SK-N-SH (cell line): ENCODE results near the gene MANSC4. TPM values are rescaled to one million over a fixed set of nuclear protein-coding genes. Genes with fewer than 3 reads are reported as not detected.

Experiments
- CTCF ChIA-PET: fragments of 300-600, 350-600 bp; formaldehyde crosslinking; extraction: SDS; loops from one replicate; lab custom pipeline; 2021; lab: Yijun Ruan, JAX
- POLR2A ChIA-PET: fragments of 350-600 bp; sonication (Branson Sonifier 250); formaldehyde crosslinking; extraction: SDS; loops from one replicate; lab custom pipeline; 2020; ENCODE audit warnings: antibody characterized with exemption, inconsistent platforms; lab: Yijun Ruan, JAX
- DNase-seq: peaks from one replicate; pipeline ENCODE4 v3.0.0; 2012
- H2AFZ ChIP-seq: fragments of 200-600 bp; sonication (generic); 2 replicates; pipeline ENCODE4 v1.8.1; 2016; ENCODE audit warnings: antibody characterized with exemption, mild to moderate bottlenecking, low read depth
- H3F3A ChIP-seq: fragments of 200-600 bp; sonication (generic); replicated peaks from 2 replicates; pipeline ENCODE3; 2016; ENCODE audit warnings: antibody characterized with exemption, mild to moderate bottlenecking; ENCODE audit not compliant: insufficient read depth
- H3K27ac ChIP-seq, 2 experiments: fragments of 200-500 bp in 1 of 2; fragments of 200-600 bp in 1 of 2; sonication (Bioruptor generic) in 1 of 2; sonication (generic), shearing (Covaris generic) in 1 of 2; 2 replicates each; pipeline versions ENCODE4 v1.5.1 to v1.6.1; 2014 to 2016; ENCODE audit warnings: low read depth in 2 of 2, inconsistent platforms in 1 of 2, low read length in 1 of 2, mild to moderate bottlenecking in 1 of 2, mixed read lengths in 1 of 2
- H3K27me3 ChIP-seq: fragments of 200-600 bp; sonication (generic), shearing (Covaris generic); 2 replicates; pipeline ENCODE4 v1.6.1; 2016; ENCODE audit warnings: mixed run types; ENCODE audit not compliant: insufficient read depth
- H3K36me3 ChIP-seq, 2 experiments: fragments of 200-500 bp in 1 of 2; fragments of 200-600 bp in 1 of 2; sonication (Bioruptor generic) in 1 of 2; sonication (generic) in 1 of 2; replicated peaks in 1 of 2; 2 replicates each; pipeline versions ENCODE3 to v1.5.1; 2014 to 2016; ENCODE audit warnings: low read length in 1 of 2, mild to moderate bottlenecking in 1 of 2; ENCODE audit not compliant: insufficient read depth in 2 of 2, control insufficient read depth in 1 of 2
- H3K4me1 ChIP-seq, 2 experiments: fragments of 200-500 bp in 1 of 2; fragments of 200-600 bp in 1 of 2; sonication (Bioruptor generic) in 1 of 2; sonication (generic), shearing (Covaris generic) in 1 of 2; 2 replicates each; pipeline versions ENCODE4 v1.5.1 to v1.6.1; 2014 to 2016; ENCODE audit warnings: low read depth in 1 of 2, low read length in 1 of 2, mixed run types in 1 of 2; ENCODE audit not compliant: insufficient read depth in 2 of 2, control insufficient read depth in 1 of 2
- H3K4me2 ChIP-seq: fragments of 200-600 bp; sonication (generic), shearing (Covaris generic); 2 replicates; pipeline ENCODE4 v1.6.1; 2017; ENCODE audit warnings: mixed run types
- H3K4me3 ChIP-seq, 2 experiments: fragments of 200-500 bp in 1 of 2; fragments of 200-600 bp in 1 of 2; sonication (Bioruptor generic) in 1 of 2; sonication (generic), shearing (Covaris generic) in 1 of 2; 2 replicates each; pipeline versions ENCODE4 v1.5.1 to v1.8.1; 2014 to 2016; ENCODE audit warnings: low read depth in 2 of 2, inconsistent platforms in 1 of 2, low read length in 1 of 2, mild to moderate bottlenecking in 1 of 2, mixed read lengths in 1 of 2, moderate library complexity in 1 of 2
- H3K79me2 ChIP-seq: fragments of 200-600 bp; sonication (generic); 2 replicates; pipeline ENCODE4 v1.8.1; 2017; ENCODE audit warnings: mild to moderate bottlenecking; ENCODE audit not compliant: insufficient read depth
- H3K9ac ChIP-seq: fragments of 200-600 bp; sonication (generic); 2 replicates; pipeline ENCODE4 v1.6.1; 2017; ENCODE audit warnings: mixed run types
- H3K9me2 ChIP-seq: fragments of 200-600 bp; sonication (generic); 2 replicates; pipeline ENCODE4 v1.6.1; 2017; ENCODE audit warnings: mixed run types
- H3K9me3 ChIP-seq: fragments of 200-600 bp; sonication (generic); 2 replicates; pipeline ENCODE4 v1.6.1; 2017; ENCODE audit warnings: mixed run types, mild to moderate bottlenecking, moderate library complexity
- H4K20me1 ChIP-seq: fragments of 200-600 bp; sonication (generic); 2 replicates; pipeline ENCODE4 v1.6.1; 2017; ENCODE audit warnings: mild to moderate bottlenecking, mixed run types; ENCODE audit not compliant: insufficient read depth
- CHD2 ChIP-seq: fragments of 150-350 bp; IDR thresholded peaks from 2 replicates; pipeline ENCODE4 v1.6.1; 2018; ENCODE audit warnings: low read length; ENCODE audit not compliant: partially characterized antibody
- EZH2phosphoT487 ChIP-seq: fragments of 200-600 bp; sonication (generic); IDR thresholded peaks from 2 replicates; pipeline ENCODE4 v1.6.1; 2017; ENCODE audit warnings: low read depth, mixed run types, mild to moderate bottlenecking, antibody characterized with exemption, moderate library complexity, borderline replicate concordance
- FOSL2 ChIP-seq: IDR thresholded peaks from 2 replicates; pipeline ENCODE4 v1.4.0; 2012; ENCODE audit warnings: low read depth, mild to moderate bottlenecking, moderate library complexity, borderline replicate concordance
- FOXJ3 ChIP-seq: sonication (generic); formaldehyde crosslinking; IDR thresholded peaks from 2 replicates; pipeline ENCODE4 v1.5.1; 2020; ENCODE audit warnings: mild to moderate bottlenecking, missing genetic modification reagents
- FOXM1 ChIP-seq: IDR thresholded peaks from 2 replicates; pipeline ENCODE4 v1.4.0; 2012; ENCODE audit warnings: low read depth, mild to moderate bottlenecking
- GABPA ChIP-seq: IDR thresholded peaks from 2 replicates; pipeline ENCODE4 v1.4.0; 2012; ENCODE audit warnings: low read depth, mild to moderate bottlenecking
- IRF3 ChIP-seq: fragments of 150-350 bp; IDR thresholded peaks from 2 replicates; pipeline ENCODE4 v1.6.1; 2016; ENCODE audit warnings: mild to moderate bottlenecking, low read depth, low read length
- JUND ChIP-seq: IDR thresholded peaks from 2 replicates; pipeline ENCODE4 v1.4.0; 2012
- MAX ChIP-seq: IDR thresholded peaks from 2 replicates; pipeline ENCODE4 v1.4.0; 2012; ENCODE audit warnings: low read depth
- MXI1 ChIP-seq: IDR thresholded peaks from 2 replicates; pipeline ENCODE4 v1.6.1; 2012; ENCODE audit warnings: mild to moderate bottlenecking, low read depth, low read length, improper control_type of control experiment
- RAD21 ChIP-seq: IDR thresholded peaks from 2 replicates; pipeline ENCODE4 v1.6.1; 2012; ENCODE audit warnings: mild to moderate bottlenecking, low read length
- RCOR1 ChIP-seq: fragments of 150-350 bp; IDR thresholded peaks from 2 replicates; pipeline ENCODE4 v1.6.1; 2017; ENCODE audit warnings: antibody characterized with exemption, low read length
- RFX5 ChIP-seq: IDR thresholded peaks from 2 replicates; pipeline ENCODE4 v1.6.1; 2012; ENCODE audit warnings: mild to moderate bottlenecking, improper control_type of control experiment, low read length
- RXRA ChIP-seq: IDR thresholded peaks from 2 replicates; pipeline ENCODE4 v1.4.0; 2012; ENCODE audit warnings: low read depth, mild to moderate bottlenecking, borderline replicate concordance
- TAF1 ChIP-seq: IDR thresholded peaks from 2 replicates; pipeline ENCODE4 v1.6.1; 2012; ENCODE audit warnings: low read depth, mild to moderate bottlenecking, low read length, moderate library complexity, borderline replicate concordance
- TCF12 ChIP-seq: IDR thresholded peaks from 2 replicates; pipeline ENCODE4 v1.4.0; 2012
- TEAD4 ChIP-seq: IDR thresholded peaks from 2 replicates; pipeline ENCODE4 v1.4.0; 2012; ENCODE audit warnings: mild to moderate bottlenecking, borderline replicate concordance; ENCODE audit not compliant: insufficient read depth
- USF1 ChIP-seq: IDR thresholded peaks from 2 replicates; pipeline ENCODE4 v1.4.0; 2012; ENCODE audit warnings: low read depth, borderline replicate concordance
- USF2 ChIP-seq: fragments of 150-350 bp; IDR thresholded peaks from 2 replicates; pipeline ENCODE4 v1.6.1; 2017; ENCODE audit warnings: antibody characterized with exemption, low read length, low read depth, borderline replicate concordance
- WGBS: methylation state at CpG from one replicate; pipeline ENCODE4 v1.1.6; 2017; ENCODE audit warnings: low lambda C conversion rate; 5-methylcytosine and 5-hydroxymethylcytosine counted together
- polyA plus RNA-seq, 3 experiments: library from polyadenylated mRNA; depleted of rRNA; stranded (reverse); fragments of >200 nt; gene quantifications; 2 replicates each; pipeline ENCODE4 v1.2.3, GENCODE V29; 2012

Gene MANSC4
- polyA plus RNA-seq, 1 of the 3 experiments (the other 2 are of a cell fraction): not detected

- Histone ChIP-seq H3F3A (peaks cover 7% of the 10 kb centered on the region), H3K27ac (no peak overlapping the region), H3K79me2 (no peaks in the 10 kb centered on the region), H3K4me3 (no peak overlapping the region), H3K9ac (no peak overlapping the region), H3K27me3 (no peaks in the 10 kb centered on the region), H3K9me2 (no peaks in the 10 kb centered on the region), H3K4me2 (no peak overlapping the region), H3K9me3 (no peaks in the 10 kb centered on the region), H3K4me1 (no peaks in the 10 kb centered on the region; a peak in 1 of 4 replicates), H2AFZ (no peak overlapping the region), H4K20me1 (no peaks in the 10 kb centered on the region), H3K36me3 (peaks cover 3 to 8% of the 10 kb centered on the region in 2 experiments)
- TF ChIP-seq MXI1: no peak
- TF ChIP-seq USF1: no peak
- no peak for TF ChIP-seq USF2
- no peak for TF ChIP-seq MAX
- TF ChIP-seq FOXJ3 (CRISPR knock-in tag): no peak
- no peak for TF ChIP-seq CHD2
- no peak for TF ChIP-seq FOXM1
- no peak for TF ChIP-seq TAF1
- no peak for TF ChIP-seq TEAD4
- TF ChIP-seq EZH2phosphoT487: no peak
- WGBS: 38% methylated on average over 1 of the region's 1 CpG
- POLR2A ChIA-PET: no interaction called here
- no peak for DNase-seq
- CTCF ChIA-PET: interaction anchor here (0.8 to 1.4 kb wide), 3 partner anchors 15 to 26 kb away, joined by 3 read pairs; no protein-coding TSS in a partner anchor
Measured at GRCh38 chr12:27805238-27805637, 25.2 kb upstream of the MANSC4 start.

GRCh38 chr12:27802936-27803335, 22.9 kb upstream of the MANSC4 start:
- no peak overlapping the region for H2AFZ ChIP-seq
- H3K9ac ChIP-seq: no peak overlapping the region
- no peak for DNase-seq
- peaks cover 23 to 26% of the 10 kb centered on the region in 2 experiments for H3K36me3 ChIP-seq
- H3K27me3 ChIP-seq: no peaks in the 10 kb centered on the region
- no peak overlapping the region for H3K4me3 ChIP-seq
- no peak overlapping the region for H3K27ac ChIP-seq
- H3F3A ChIP-seq: peaks cover 7% of the 10 kb centered on the region
- WGBS: 93% methylated on average over 2 of the region's 2 CpGs
- H3K9me3 ChIP-seq: no peaks in the 10 kb centered on the region
- POLR2A ChIA-PET: no interaction called here
- TF ChIP-seq RAD21: no peak
- no peak for TF ChIP-seq RXRA
- no peak for TF ChIP-seq JUND
- TF ChIP-seq USF2: no peak
- TF ChIP-seq RFX5: no peak
- no peak for TF ChIP-seq USF1
- TF ChIP-seq TAF1: no peak
- TF ChIP-seq FOSL2: no peak
- no peak for TF ChIP-seq GABPA
- TF ChIP-seq IRF3: no peak
- no peak for TF ChIP-seq RCOR1
- TF ChIP-seq TEAD4: no peak
- TF ChIP-seq TCF12: no peak
- CTCF ChIA-PET: interaction anchor here (0.8 kb wide), 1 partner anchor 15 kb away, joined by 3 read pairs; no protein-coding TSS in a partner anchor
- H3K4me1 ChIP-seq: no peaks in the 10 kb centered on the region
- H3K9me2 ChIP-seq: no peaks in the 10 kb centered on the region
- H4K20me1 ChIP-seq: no peaks in the 10 kb centered on the region
- H3K79me2 ChIP-seq: 0 out of 2 replicates have a peak, but pooled peaks cover 1% of the 10 kb centered on the region
- no peak overlapping the region for H3K4me2 ChIP-seq
